A549 (cell line): ENCODE data around the gene CLASP1. TPM values are rescaled to one million over a fixed set of nuclear protein-coding genes. Genes with fewer than 3 reads are reported as not detected.
"Not testable (repeated sequence)": the region's sequence is repeated elsewhere in the genome, so short reads cannot be mapped to it uniquely, and the experiment has no call there.

Experiments used
- ATAC-seq, 2 experiments: fragments of 200-7000 bp in 1 of 2; fragments of >200 bp in 1 of 2; cut with Nextera tagmentation in 1 of 2; cut with Tn5 transposase in 1 of 2; 3 replicates each; pipeline versions ENCODE4 v1.8.0 to v1.9.1; 2018 to 2020; ENCODE audit warnings: mild to moderate bottlenecking in 1 of 2, moderate library complexity in 1 of 2
- CTCF ChIA-PET: fragments of 300-600 bp; sonication (Branson Sonifier 250); formaldehyde crosslinking; extraction: SDS; loops from one replicate; lab custom pipeline; 2021; ENCODE audit warnings: antibody characterized with exemption, inconsistent platforms; lab: Yijun Ruan, JAX
- POLR2A ChIA-PET: fragments of 350-600 bp; formaldehyde crosslinking; extraction: SDS; loops from one replicate; lab custom pipeline; 2021; ENCODE audit warnings: antibody characterized with exemption, inconsistent platforms; lab: Yijun Ruan, JAX
- DNase-seq, 2 experiments: peaks; one replicate each; pipeline versions ENCODE4 v3.0.0 to v3.0.0-alpha.2; 2011 to 2016; ENCODE audit warnings: low read depth in 1 of 2, low spot score in 1 of 2
- FAIRE-seq: peaks from 2 replicates; lab custom pipeline; 2011; peaks lifted over from hg19 to GRCh38; lab: Jason Lieb, UNC
- H3K27ac ChIP-seq, 2 experiments: fragments of >200 bp; sonication (Bioruptor Twin); formaldehyde crosslinking; 3 replicates each; pipeline ENCODE4 v1.5.1; 2016 to 2017
- H3K4me1 ChIP-seq: fragments of >200 bp; sonication (Bioruptor Twin); formaldehyde crosslinking; 3 replicates; pipeline ENCODE4 v1.6.1; 2016
- H3K4me2 ChIP-seq: fragments of >200 bp; sonication (Bioruptor Twin); formaldehyde crosslinking; 3 replicates; pipeline ENCODE4 v1.6.1; 2016
- H3K4me3 ChIP-seq: fragments of >200 bp; sonication (Bioruptor Twin); formaldehyde crosslinking; 3 replicates; pipeline ENCODE4 v1.5.1; 2016
- H3K9me3 ChIP-seq: fragments of >200 bp; sonication (Bioruptor Twin); formaldehyde crosslinking; 3 replicates; pipeline ENCODE4 v1.6.1; 2016
- BHLHE40 ChIP-seq: IDR thresholded peaks from 2 replicates; pipeline ENCODE4 v1.6.1; 2012; ENCODE audit warnings: low read depth, low read length, inconsistent platforms
- CBX8 ChIP-seq: fragments of 200-600 bp; sonication (generic); IDR thresholded peaks from 2 replicates; pipeline ENCODE4 v1.6.1; 2016
- CHD2 ChIP-seq: fragments of 150-350 bp; IDR thresholded peaks from 2 replicates; pipeline ENCODE4 v1.6.1; 2014; ENCODE audit warnings: low read length; ENCODE audit not compliant: partially characterized antibody
- CHD4 ChIP-seq: fragments of 200-600 bp; sonication (generic); IDR thresholded peaks from 2 replicates; pipeline ENCODE4 v1.6.1; 2016; ENCODE audit warnings: antibody characterized with exemption, mild to moderate bottlenecking, borderline replicate concordance
- EHMT2 ChIP-seq: fragments of 200-600 bp; sonication (generic); IDR thresholded peaks from 2 replicates; pipeline ENCODE4 v1.6.1; 2016; ENCODE audit warnings: antibody characterized with exemption, low read depth, mild to moderate bottlenecking, moderate library complexity
- FOSB ChIP-seq: fragments of 250-450 bp; sonication (Bioruptor Pico); IDR thresholded peaks from 2 replicates; pipeline ENCODE4 v1.5.0; 2020; ENCODE audit warnings: mild to moderate bottlenecking, moderate library complexity
- FOSL2 ChIP-seq, 2 experiments: fragments of 450-650 bp in 1 of 2; fragments of >200 bp in 1 of 2; sonication (Bioruptor Twin) in 1 of 2; formaldehyde crosslinking; IDR thresholded peaks; 2 replicates each; pipeline versions ENCODE4 v1.5.0 to v1.6.1; 2016 to 2020; ENCODE audit warnings: mild to moderate bottlenecking in 1 of 2, moderate library complexity in 1 of 2
- HDAC2 ChIP-seq: fragments of 200-600 bp; sonication (generic); IDR thresholded peaks from 2 replicates; pipeline ENCODE4 v1.6.1; 2016
- HES2 ChIP-seq: fragments of >200 bp; sonication (Bioruptor Twin); formaldehyde crosslinking; IDR thresholded peaks from 2 replicates; pipeline ENCODE4 v1.6.1; 2016
- HOXB13 ChIP-seq: fragments of 250-450 bp; sonication (Bioruptor Pico); IDR thresholded peaks from 2 replicates; pipeline ENCODE4 v1.5.0; 2020; ENCODE audit warnings: low read depth, mild to moderate bottlenecking, moderate library complexity
- JUN ChIP-seq, 2 experiments: fragments of >200 bp; sonication (Bioruptor Twin); formaldehyde crosslinking; IDR thresholded peaks; 2 replicates in 1 of 2; 3 replicates in 1 of 2; pipeline ENCODE4 v1.6.1; 2016 to 2017
- KDM5A ChIP-seq: fragments of 200-600 bp; sonication (generic); IDR thresholded peaks from 2 replicates; pipeline ENCODE4 v1.6.1; 2016; ENCODE audit warnings: antibody characterized with exemption, mild to moderate bottlenecking
- MAX ChIP-seq: IDR thresholded peaks from 2 replicates; pipeline ENCODE4 v1.6.1; 2012
- NFE2L2 ChIP-seq: fragments of 150-350 bp; conservative IDR thresholded peaks from 2 replicates; pipeline ENCODE4 v1.6.1; 2014; ENCODE audit warnings: low read length
- NPAS2 ChIP-seq: fragments of 250-450 bp; sonication (Bioruptor Pico); IDR thresholded peaks from 2 replicates; pipeline ENCODE4 v1.8.0; 2022; ENCODE audit warnings: mild to moderate bottlenecking, moderate library complexity, borderline replicate concordance
- PHF8 ChIP-seq: fragments of 200-600 bp; sonication (generic); IDR thresholded peaks from 2 replicates; pipeline ENCODE4 v1.6.1; 2016; ENCODE audit warnings: low read depth, mild to moderate bottlenecking, antibody characterized with exemption, moderate library complexity, borderline replicate concordance
- RAD21 ChIP-seq, 2 experiments: fragments of >200 bp in 1 of 2; sonication (Bioruptor Twin) in 1 of 2; formaldehyde crosslinking in 1 of 2; IDR thresholded peaks in 1 of 2; conservative IDR thresholded peaks in 1 of 2; 2 replicates in 1 of 2; 3 replicates in 1 of 2; pipeline ENCODE4 v1.6.1; 2012 to 2018; ENCODE audit warnings: inconsistent platforms in 1 of 2
- RNF2 ChIP-seq: fragments of 200-600 bp; sonication (generic); IDR thresholded peaks from 2 replicates; pipeline ENCODE4 v1.6.1; 2016; ENCODE audit warnings: low read depth, mild to moderate bottlenecking, antibody characterized with exemption, moderate library complexity, borderline replicate concordance
- USF2 ChIP-seq: fragments of 450-650 bp; IDR thresholded peaks from 2 replicates; pipeline ENCODE4 v1.6.1; 2014; ENCODE audit warnings: antibody characterized with exemption
- ZC3H11A ChIP-seq: fragments of 450-650 bp; IDR thresholded peaks from 2 replicates; pipeline ENCODE4 v1.6.1; 2014; ENCODE audit warnings: antibody characterized with exemption, mild to moderate bottlenecking
- ZFP36 ChIP-seq: fragments of 450-650 bp; IDR thresholded peaks from 2 replicates; pipeline ENCODE4 v1.6.1; 2014; ENCODE audit warnings: borderline replicate concordance; ENCODE audit not compliant: partially characterized antibody
- WGBS: methylation state at CpG from one replicate; pipeline ENCODE4 v1.1.6; 2017; ENCODE audit errors: missing lambda C conversion rate; 5-methylcytosine and 5-hydroxymethylcytosine counted together
- polyA plus RNA-seq, 4 experiments: library from polyadenylated mRNA; depleted of rRNA in 3 of 4; stranded (reverse); fragments of >200 nt; fragmentation: RNase III in 1 of 4; extraction: RNeasy Plus Mini Kit Qiagen cat#74134 plus additional on column Dnase treatment in 1 of 4; gene quantifications; 2 replicates in 3 of 4; 3 replicates in 1 of 4; pipeline ENCODE4 v1.2.3, GENCODE V29; 2011 to 2017
- TF ChIP-seq, protein P1 (sequence below): fragments of 150-350 bp; IDR thresholded peaks from 2 replicates; pipeline ENCODE4 v1.6.1; 2014; ENCODE audit warnings: low read depth, mild to moderate bottlenecking, low read length
- TF ChIP-seq, protein P2 (sequence below): IDR thresholded peaks from 2 replicates; pipeline ENCODE4 v1.6.1; 2012

CLASP1 gene
- polyA plus RNA-seq, 2 of the 4 experiments (the other 2 are of a cell fraction), result 11.7 to 15.8 TPM

- 91% methylated on average over 6 of the region's 6 CpGs for WGBS
- DNase-seq (no peak), ATAC-seq (no peak), FAIRE-seq (no peak)
- no peak overlapping the region for H3K4me3 ChIP-seq
- H3K9me3 ChIP-seq, result no peaks in the 10 kb centered on the region
- no peak overlapping the region for H3K27ac ChIP-seq
- ChIA-PET CTCF (no interaction called here), POLR2A (no interaction called here)
- H3K4me2 ChIP-seq, result no peak overlapping the region
- TF ChIP-seq CHD4 (no peak), MAX (no peak), CBX8 (no peak), CHD2 (no peak), RNF2 (no peak), HOXB13 (CRISPR knock-in tag) (no peak), HES2 (no peak), PHF8 (no peak), FOSB (CRISPR knock-in tag) (no peak)
- TF ChIP-seq, protein P1, sequence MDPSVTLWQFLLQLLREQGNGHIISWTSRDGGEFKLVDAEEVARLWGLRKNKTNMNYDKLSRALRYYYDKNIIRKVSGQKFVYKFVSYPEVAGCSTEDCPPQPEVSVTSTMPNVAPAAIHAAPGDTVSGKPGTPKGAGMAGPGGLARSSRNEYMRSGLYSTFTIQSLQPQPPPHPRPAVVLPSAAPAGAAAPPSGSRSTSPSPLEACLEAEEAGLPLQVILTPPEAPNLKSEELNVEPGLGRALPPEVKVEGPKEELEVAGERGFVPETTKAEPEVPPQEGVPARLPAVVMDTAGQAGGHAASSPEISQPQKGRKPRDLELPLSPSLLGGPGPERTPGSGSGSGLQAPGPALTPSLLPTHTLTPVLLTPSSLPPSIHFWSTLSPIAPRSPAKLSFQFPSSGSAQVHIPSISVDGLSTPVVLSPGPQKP, result no peak
- peaks cover 29% of the 10 kb centered on the region for H3K4me1 ChIP-seq
Observed at GRCh38 chr2:121478996-121479745, 170.1 kb downstream of the CLASP1 start.

DNA sequence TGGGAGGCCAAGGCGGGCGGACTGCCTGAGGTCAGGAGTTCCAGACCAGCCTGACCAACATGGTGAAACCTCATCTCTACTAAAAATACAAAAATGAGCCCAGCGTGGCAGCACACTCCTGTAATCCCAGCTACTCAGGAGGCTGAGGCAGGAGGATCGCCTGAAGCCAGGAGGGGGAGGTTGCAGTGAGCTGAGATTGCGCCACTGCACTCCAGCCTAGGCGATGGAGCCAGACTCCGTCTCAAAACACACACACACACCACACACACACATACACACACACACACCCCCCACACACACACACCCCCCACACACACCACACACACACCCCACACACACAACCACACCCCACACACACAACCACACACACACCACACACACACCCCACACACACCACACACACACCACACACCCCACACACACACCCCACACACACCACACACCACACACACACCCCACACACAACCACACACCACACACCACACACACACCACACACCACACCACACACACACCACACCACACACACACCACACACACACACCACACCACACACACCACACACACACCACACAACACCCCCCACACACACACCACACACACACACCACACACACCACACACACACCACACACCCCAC is 170.8 kb downstream of the CLASP1 start:
- CTCF ChIA-PET, result interaction anchor here (0.7 kb wide), 1 partner anchor 9 kb away, joined by 3 read pairs; no protein-coding TSS in a partner anchor
- H3K9me3 ChIP-seq, FAIRE-seq, H3K27ac ChIP-seq, ATAC-seq, DNase-seq, POLR2A ChIA-PET, H3K4me3 ChIP-seq, H3K4me2 ChIP-seq: not testable (repeated sequence)
- WGBS, result 94% methylated on average over 7 of the region's 7 CpGs
- H3K4me1 ChIP-seq, result peaks cover 29% of the 10 kb centered on the region

- ATAC-seq (peak in 1 of 2 experiments; percentile 24; a peak in 2 of 6 replicates), FAIRE-seq (no peak), DNase-seq (no peak)
- Histone ChIP-seq H3K4me3 (no peak overlapping the region), H3K4me1 (peaks cover 43% of the 10 kb centered on the region), H3K9me3 (no peaks in the 10 kb centered on the region), H3K27ac (no peak overlapping the region), H3K4me2 (no peak overlapping the region)
- no peak for TF ChIP-seq USF2
- TF ChIP-seq ZC3H11A, result no peak
- no peak for TF ChIP-seq RAD21 (conservative IDR thresholded peaks at IDR 0.05 in 1 of 2, IDR thresholded peaks at IDR 0.05 in 1 of 2)
- TF ChIP-seq NPAS2 (CRISPR knock-in tag), result no peak
- TF ChIP-seq EHMT2, result no peak
- TF ChIP-seq, protein P2, sequence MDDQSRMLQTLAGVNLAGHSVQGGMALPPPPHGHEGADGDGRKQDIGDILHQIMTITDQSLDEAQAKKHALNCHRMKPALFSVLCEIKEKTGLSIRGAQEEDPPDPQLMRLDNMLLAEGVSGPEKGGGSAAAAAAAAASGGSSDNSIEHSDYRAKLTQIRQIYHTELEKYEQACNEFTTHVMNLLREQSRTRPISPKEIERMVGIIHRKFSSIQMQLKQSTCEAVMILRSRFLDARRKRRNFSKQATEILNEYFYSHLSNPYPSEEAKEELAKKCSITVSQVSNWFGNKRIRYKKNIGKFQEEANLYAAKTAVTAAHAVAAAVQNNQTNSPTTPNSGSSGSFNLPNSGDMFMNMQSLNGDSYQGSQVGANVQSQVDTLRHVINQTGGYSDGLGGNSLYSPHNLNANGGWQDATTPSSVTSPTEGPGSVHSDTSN, result no peak
- no peak for TF ChIP-seq HDAC2
- TF ChIP-seq NFE2L2, result no peak
- TF ChIP-seq KDM5A, result no peak
- TF ChIP-seq ZFP36, result no peak
- no peak for TF ChIP-seq FOSL2 (IDR thresholded peaks at IDR 0.05)
- no peak for TF ChIP-seq FOSL2 (CRISPR knock-in tag; IDR thresholded peaks at IDR 0.05)
- TF ChIP-seq JUN (IDR thresholded peaks at IDR 0.05), result no peak
- TF ChIP-seq RNF2, result no peak
- TF ChIP-seq BHLHE40, result no peak
- no peak for TF ChIP-seq HES2
- POLR2A ChIA-PET, result interaction anchor here (0.7 kb wide), 1 partner anchor 54 kb away, joined by 3 read pairs; the partner anchor contains the start of gene RNU4ATAC
- WGBS, result 95% methylated on average over 3 of the region's 3 CpGs
- CTCF ChIA-PET, result interaction anchor here (1.1 to 1.8 kb wide), 3 partner anchors 56 to 242 kb away, joined by 3 to 6 read pairs (median 4); no protein-coding TSS in a partner anchor
Observed at GRCh38 chr2:121476684-121477083, 172.6 kb downstream of the CLASP1 start.
